Ecto neural progenitor cell (in vitro differentiated cells): ENCODE results near the gene CWC25.
A peak's percentile ranks its signal among the peaks of the same experiment; 100 is the strongest.
"Not testable (repeated sequence)": the region's sequence is repeated elsewhere in the genome, so short reads cannot be mapped to it uniquely, and the experiment has no call there.

ENCODE experiments used
- DNase-seq: peaks from one replicate; pipeline ENCODE4 v3.0.0-alpha.2; 2018; ENCODE audit warnings: low spot score

Gene CWC25

DNA sequence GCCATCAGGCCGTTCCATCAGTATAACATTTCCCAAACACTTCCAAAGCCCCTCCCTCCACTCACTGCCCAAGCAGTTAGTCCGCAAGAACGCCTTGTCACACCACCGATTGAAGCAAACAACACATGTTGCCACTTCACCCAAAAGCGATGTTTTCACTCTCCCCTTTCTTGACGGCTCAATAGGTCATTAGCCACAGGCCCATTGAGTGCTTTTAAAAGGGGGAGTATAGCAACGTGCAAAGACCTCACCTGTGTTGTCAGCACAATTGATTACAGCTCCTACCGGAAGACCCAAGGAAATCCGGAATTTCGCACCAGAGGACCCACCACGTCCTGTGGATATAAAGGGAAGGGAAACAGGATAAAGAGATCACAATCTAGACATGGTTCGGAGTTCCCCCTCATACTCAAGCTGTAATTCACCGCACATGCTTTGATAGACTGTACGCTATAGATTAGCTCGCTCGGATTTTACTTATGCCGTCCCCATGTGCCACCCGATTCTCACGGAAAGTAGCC, 27.7 kb upstream of the CWC25 start:
- no peak for DNase-seq

DNA sequence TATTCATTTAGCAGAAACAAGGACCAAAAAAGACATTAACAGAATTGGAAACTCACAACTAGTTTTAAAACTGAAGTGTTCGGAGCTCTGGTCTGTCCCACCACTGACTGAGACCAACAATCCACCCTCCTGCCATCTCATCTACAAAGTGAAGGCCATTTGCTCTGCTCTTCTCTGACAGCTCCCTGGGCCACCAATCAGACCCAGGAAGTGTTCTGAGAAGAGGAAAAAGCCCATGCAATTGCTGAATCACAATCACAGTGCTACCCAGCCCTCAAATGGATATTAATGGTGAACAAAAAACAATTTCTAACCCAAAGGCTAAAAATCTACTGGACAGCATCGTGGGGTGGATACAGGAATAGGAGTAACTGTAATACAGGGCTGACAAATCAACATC, 26.3 kb upstream of the CWC25 start:
- DNase-seq: no peak

DNA sequence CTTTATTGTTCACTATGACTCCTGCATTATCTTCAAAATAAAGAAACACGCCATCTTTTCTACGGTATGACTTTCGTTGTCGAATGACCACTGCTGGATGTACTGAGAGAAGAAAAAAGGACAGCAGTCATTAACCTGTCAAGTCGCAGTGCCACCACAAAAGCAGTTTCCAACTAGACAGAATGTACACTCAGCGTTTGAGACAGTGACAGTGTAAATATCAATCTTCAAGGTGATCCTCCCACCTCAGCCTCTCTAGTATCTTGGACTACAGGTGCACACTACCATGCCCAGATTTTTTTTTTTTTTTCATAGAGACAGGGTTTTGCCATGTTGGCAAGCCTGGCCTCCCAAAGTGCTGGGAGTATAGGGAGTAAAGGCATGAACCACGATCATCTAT, 25.3 kb upstream of the CWC25 start:
- DNase-seq: no peak

DNA sequence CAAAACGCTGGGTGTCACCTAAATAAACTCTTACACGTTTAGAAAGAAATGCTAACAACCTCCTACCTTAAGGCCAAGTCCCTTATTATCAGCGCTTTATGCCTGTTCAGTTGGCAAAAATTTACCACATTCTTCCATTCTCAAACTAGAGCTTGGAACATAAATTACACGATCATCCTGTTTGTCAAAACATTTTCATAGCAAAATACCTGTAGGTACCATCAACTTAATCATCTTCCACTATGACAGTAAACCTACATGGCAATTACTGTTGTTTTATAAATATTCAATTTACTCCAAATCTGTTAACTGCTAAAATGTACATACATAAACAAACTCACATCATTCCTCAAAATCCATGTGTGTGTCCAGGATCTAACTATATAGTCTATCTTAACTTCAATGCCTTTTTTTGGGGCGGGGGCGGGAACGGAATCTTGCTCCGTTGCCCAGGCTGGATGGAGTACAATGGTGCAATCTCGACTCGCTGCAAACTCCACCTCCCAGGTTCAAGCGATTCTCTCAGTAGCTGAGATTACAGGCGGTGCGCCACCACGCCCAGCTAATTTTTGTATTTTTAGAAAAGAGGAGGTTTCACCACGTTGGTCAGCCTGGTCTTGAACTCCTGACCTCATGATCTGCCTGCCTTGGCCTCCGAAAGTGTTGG, 24.0 kb upstream of the CWC25 start:
- DNase-seq: no peak

DNA sequence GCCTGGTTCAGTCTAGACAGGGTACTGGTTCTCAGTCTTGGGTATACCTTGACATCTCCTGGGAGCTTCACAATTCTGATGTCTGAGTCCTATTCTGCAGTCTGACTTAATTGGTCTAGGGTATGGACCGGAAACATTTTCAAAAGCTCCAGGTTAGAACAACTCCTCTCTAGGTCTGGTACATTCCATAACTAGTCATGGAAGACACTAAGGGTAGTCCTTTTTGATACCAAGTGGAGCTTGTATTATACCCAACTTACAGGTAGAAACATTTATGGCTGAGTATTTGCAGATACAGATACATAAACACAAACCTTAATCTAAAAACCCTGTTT, 23.4 kb upstream of the CWC25 start:
- no peak for DNase-seq

DNA sequence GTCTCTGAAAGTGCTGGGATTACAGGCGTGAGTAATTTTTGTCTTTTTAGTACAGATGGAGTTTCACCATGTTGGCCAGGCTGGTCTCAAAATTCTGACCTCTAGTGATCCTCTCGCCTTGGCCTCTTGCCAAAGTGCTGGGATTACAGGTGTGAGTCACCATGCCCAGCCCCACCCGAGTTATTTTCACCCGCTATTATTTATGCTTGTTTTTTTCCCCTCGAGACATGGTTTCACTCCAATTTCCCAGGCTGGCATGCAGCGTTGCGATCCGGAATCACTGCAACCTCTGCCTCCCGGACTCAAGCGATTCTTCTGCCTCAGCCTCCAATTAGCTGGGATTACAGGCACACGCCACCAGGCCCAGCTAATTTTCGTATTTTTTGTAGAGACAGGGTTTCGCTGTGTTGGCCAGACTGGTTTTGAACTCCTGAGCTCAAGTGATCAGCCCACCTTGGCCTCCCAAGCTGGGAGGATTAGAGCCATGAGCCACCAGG, 19.2 kb upstream of the CWC25 start:
- no peak for DNase-seq

DNA sequence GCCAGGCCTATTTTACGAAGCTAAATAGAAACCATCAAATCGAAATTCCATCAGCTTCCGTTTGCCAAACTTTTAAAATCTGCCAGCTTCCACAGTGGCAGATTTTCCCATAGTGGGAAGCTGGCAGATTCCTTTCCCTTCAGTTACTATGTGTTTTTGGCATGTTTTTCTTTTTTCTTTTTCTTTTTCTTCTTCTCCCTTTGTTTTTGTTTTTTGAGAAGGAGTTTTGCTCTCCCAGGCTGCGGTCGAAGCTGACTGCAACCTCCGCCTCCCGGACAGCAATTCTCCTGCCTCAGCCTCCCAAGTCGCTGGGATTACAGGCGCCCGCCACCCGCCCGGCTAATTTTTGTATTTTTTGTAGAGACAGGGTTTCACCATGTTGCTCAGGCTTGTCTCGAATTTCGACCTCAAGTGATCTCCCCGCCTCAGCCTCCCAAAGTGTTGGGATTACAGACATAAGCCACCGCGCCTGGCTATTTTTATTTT, 684 bp upstream of the CWC25 start:
- no peak for DNase-seq

DNA sequence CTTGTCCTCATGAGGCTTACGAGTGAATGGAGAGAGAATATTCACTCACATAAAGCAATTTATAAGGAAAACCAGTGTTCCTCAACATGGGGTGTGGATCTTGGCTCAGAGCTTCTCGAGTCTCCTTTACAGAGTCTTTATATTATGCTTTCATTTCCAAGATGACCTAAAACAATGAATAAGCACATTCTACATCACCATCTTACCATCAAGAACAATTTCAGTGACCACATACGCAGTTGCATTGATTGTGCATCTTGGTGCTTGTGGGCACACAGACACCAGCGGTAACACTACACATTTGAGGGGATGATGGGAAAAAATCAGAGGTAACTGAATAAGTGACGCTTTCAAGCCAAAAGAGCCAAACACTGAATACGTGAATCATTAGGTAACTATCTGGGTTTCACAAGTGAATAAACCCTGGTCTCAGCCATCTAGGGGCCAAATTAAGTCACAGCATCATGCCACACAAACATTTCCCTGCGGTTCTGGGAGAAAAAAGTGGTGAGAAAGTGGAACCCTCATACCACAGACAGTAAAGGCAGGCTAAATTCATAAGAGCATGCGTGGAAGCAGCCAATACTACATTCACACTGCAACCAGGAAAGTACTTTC, 9.4 kb downstream of the CWC25 start:
- DNase-seq: no peak

DNA sequence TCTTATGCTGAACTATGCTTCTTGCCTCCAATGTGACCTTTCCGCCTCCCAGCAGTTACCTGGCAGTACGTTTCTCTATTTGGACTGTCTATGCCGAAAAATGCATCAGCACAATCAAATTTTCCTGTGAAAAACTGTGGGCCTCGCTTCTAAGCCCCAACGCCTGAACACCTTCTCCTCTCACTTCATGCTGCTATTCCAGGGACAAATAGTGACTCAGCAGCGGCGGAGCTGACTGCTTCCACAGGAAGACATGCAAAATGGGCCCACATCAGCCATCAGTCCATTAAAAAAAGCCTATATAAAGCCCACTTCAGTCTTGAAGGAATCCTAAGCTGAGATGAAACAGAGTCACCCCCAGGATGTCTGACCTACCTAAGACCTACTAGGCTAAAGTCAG, 15.3 kb downstream of the CWC25 start:
- DNase-seq: no peak

DNA sequence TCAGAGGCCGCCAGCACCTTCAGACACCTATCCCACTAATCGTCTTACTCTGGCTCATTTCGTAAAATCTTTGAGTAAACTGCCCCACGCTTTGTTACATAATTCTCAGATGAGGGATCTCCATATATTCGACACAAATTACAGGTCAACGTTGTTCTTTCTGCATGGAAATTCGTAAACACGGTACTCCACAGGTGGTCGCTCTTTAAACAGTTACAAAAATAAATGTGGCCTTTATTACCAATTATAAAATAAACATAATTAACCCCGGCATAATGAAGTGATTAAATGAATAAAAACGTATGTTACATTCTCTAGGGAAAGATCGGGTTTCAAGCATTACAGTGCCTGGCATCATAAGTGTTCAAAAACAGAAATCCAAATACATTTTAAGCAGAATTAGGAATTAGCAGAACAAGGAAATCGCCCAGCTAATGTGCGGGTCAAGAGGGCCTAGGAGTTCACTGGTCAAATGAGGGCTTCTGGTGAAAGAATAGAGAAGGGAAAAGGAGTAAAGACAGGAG, 24.8 kb downstream of the CWC25 start:
- no peak for DNase-seq

DNA sequence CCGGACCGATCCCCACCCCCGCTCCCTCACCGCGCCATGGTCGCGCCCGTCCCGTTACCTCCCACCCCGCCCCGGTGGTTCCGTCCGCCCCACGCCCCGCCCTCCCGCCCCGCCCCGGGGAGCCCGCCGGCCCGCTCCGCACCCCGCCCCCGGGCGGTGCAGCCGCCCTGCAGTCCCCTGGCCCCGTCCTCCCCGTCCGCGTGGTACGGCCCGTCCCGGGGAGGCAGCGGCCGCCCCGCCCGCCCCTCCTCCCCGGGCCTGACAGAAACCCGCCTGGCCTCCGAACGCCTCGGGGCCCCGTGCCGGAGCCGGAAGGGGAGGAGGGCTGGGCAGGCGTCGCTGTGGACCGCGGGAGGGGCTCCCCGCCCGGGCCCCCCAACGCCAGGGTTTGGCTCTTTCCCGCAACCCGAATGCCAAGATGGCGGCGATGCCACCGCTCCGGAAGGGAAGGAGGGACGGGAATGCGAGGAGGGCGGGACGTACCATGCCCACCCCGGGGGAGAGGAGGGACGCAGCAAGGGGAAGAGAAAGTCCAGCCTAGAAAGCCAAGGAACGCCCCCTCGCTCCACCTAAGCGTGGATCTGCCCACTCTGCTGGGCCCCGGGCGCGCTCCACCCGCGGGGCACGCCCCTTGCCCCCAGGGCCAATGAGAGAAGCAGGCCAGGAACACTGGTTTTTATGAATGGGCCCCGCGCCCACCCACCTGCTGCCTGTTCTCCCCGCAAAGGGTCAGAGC, 25.5 kb downstream of the CWC25 start, which contains the start of gene PIP4K2B:
PIP4K2B (minus strand) TSS at position 56 of the 736 bp plus-strand sequence. CDS start 132 bp downstream, outside the sequence.
- peak; percentile 99 for DNase-seq

DNA sequence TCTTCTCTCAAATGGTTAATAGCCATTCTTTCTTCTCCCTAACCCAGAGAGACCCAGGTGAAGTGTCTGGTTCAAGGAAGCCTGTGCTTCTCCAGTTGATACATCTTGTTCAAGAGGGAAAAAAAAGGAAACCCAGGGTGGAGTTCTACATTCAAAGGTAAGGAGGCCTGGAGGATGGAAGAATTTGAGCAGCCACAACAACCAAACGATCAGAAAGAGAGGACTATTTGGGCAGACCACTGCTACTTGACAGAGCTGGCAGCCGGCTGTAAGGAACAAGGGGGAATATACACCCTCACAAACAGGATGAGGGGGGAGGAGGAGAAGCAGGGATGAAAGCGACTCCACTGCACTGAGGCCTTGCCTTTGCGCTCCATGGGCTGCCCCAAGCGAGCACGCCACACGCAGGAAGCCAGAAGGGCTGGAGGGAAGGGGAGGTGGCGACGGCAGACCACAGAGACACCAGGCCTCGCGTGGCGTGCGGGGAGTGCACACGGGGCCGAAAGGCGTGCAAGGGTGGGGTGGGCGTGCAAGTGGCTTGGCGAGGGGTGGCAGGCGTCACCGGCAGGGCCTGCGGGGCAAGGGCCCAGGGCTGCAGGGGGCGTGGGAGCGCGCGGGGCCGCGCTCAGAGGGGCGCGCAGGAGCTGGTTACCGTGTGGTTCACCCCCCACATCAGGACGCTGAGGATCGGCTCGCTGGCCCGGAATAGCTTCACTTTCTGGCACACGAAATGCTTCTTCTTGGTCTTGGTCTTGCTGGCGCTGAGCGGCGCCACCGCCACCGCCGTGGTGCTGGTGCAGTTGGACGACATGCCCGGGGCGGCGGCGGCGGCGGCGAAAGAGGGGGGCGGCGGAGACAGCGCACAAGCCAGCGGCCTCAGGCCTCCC, 26.3 kb downstream of the CWC25 start:
- DNase-seq: peak; percentile 93

DNA sequence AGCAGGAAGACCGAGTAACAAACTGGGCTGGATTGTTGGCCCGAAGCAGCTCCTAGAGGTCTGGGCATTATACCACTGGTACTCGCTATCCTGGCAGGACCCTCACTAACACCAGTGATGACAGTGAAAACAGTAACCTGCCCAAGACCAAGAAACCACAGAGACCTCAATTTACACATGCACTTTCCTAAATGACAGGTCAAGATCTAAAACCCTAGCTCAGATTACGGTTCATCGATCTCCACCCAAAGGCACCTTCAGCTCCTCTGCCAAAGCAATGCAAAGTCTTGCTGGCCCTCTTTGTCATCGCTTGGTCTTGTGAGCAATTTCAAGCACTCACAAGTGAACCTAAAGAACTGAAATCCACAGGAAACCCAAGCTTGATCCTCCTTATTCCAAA, 27.3 kb downstream of the CWC25 start:
- DNase-seq: no peak

DNA sequence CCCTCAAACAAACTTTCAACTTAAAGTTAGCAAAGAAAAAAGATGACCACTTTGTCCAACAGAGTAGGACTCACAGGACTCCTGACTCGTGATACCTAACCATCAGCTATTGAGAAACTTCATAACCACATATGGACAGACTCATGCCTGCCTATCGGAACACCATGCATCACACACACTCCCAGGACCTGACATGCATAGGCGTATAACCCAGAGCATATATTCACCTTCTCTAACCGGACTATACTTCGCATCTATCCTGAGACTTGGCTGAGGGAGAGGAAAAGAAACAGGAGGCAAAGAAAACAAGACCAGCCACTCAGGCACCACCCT, 28.0 kb downstream of the CWC25 start:
- no peak for DNase-seq

DNA sequence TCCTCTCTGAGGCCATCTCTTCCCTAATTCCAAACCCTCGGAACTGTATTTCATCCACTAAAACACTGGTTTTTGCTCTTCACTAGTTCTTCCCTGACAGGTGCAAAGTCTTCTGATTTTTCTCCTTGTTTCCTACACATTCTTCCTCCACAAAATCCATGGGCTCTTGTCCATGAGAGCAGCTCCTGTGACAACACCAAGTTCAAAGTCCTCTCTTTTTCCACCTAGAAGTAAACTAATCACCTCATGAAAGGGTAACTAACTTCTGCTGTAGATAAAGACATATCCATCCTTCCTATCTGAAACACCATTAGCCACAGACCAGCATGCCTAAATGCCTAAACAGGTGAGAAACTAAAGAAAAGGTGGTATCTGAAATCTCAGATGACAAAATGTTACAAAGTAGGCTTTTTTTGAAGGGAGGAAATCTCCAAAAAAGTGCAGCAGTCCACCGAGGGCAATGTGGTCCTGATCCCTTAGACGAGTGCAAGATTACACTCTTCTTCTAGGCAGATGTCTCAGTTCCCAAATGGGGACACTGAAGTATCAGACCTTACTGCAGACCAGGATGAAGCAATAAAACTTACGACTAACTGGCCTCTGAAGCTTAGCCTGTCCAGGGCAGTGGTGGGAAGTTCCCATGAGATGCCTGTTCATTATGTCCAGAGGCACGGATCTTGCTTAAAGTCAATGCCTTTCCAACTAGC, 28.5 kb downstream of the CWC25 start:
- no peak for DNase-seq

DNA sequence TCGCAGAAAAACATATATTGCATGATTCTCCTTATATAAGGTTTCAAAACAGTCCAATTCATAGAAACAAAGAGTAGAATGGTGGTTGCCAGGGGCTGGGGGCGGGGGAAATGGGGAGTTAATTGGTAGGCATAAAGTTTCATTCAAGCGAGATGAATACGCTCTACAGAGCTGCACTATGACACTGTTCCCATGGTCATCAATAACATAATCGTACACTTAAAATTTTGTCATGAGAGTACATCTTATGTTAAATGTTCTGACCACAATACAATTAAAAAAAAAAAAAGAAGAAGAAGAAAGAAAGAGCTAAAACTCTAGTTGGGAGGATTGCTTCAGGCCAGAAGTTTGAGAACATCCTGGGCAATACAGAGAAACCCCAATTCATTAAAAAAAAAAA, 30.9 kb downstream of the CWC25 start:
- DNase-seq: no peak

DNA sequence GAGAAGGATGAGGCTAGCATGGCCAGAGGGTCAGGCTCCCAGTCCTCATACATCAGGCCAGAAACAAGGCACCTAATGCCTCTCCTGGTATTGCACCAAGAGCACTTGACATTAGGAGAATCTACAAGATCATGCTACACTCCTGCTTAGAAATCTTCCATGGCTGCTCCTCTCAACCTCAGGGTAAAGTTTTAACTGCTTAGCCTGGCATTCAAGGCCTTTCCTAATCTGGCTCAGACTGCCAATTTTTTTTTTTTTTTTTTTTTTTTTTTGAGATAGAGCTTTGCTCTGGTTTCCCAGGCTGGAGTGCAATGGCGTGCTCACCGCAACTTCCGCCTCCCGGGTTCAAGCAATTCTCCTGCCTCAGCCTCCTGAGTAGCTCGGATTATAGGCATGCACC, 34.0 kb downstream of the CWC25 start:
- no peak for DNase-seq

DNA sequence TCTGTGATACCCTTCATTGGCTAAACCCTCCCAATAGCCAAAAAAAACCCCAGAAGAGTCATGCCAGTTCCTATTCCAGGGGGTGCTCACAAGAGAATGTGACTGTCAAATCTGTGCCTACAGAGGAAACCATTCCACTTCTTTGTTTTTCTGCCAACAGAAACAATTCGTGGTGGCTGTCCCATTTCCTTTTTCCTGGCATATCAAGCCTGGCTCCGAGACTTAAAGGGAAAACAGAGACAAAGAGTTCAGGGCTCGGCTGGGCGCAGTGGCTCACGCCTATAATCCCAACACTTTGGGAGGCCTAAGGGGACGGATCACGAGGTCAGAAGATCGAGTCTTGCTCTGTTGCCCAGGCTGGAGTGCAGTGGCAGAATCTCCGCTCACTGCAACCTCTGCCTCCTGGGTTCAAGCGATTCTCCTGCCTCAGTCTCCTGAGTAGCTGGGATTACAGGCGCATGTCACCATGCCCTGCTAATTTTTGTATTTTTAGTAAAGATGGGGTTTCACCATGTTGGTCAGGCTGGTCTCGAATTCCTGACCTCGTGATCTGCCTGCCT, 34.9 kb downstream of the CWC25 start:
- not testable (repeated sequence) for DNase-seq

DNA sequence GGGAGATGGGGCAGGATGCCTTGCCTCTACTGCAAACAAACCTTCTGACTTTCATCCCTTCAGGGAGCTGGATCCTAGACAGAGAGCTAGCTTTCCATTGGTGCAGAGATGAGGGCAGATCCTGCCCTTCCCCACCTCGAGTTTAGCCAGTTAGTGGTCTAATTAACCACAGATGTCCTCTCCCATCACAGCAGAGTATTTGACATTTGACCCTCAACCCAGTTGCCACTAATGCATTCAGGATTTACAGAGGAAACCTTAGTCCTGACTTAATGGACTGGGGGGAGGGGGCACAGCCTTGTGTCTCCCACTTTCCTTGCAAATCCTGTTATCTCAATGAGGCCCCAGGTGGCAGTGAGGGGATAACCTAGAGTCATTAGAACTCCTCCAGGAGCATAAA, 35.9 kb downstream of the CWC25 start:
- DNase-seq: peak; percentile 72

DNA sequence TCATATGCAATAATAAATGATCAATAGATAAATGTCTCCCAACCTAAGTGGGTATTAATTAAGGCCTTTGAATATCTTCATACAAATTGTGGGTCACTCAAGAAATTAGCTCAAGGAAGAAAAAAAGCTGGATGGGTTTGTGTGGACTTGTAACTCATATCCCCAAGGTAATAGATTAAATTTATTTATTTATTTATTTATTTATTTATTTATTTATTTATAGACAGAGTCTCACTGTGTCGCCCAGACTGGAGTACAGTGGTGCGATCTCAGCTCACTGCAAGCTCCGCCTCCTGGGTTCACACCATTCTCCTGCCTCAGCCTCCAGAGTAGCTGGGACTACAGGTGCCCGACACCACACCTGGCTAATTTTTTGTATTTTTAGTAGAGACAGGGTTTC, 37.1 kb downstream of the CWC25 start:
- not testable (repeated sequence) for DNase-seq

DNA sequence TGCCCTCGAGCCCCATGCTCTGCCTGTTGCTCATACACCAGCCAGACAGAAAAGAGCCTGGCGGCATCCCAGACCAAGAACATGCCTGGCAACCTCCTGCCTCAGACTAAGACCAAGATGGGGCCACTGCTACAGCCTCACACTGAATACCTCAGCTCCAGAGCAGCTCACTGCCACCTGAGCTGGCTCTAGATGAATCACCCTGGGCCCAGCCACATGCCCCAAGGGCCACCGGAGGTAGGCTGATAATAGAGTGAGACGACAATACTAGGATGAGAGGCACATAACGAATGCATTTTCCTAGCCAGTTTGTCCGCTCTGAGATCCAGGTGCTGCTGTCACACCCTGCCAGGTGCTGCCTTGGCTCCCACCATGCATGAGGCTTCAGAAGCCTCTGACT, 38.7 kb downstream of the CWC25 start:
- DNase-seq: no peak
